ENCODE results near the gene RBFOX1. TPM values are rescaled to one million over a fixed set of nuclear protein-coding genes. Genes with fewer than 3 reads are reported as not detected.

Gene RBFOX1
- total RNA-seq, 1 donor from 2014 or later: not detected

DNA sequence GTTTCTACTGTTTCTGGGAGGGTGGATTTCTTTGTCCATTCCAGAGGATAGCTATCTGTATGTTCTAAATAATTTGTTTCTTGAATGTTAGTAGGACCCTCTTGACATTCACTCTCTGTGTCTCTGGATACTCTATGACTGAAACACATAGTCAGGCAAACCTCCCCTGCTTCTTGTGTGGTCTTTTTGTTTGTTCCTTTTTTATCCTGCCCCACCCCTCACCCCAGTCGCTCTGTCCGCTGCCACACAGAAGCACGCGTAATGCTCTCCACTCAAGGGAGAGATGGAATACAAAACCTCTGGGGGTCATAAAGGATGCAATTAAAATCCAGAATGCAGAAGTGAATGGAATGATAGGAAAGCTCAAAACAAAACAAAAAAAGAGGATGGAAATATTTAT is 253.1 kb downstream of the RBFOX1 start:
- Mint-ChIP-seq H3K36me3 (ENCODE audit: low read depth) (no peaks in the 10 kb centered on the region), H3K4me1 (no peaks in the 10 kb centered on the region), H3K9me3 (peaks cover 10% of the 10 kb centered on the region), H3K4me3 (no peak overlapping the region), H3K27ac (no peak overlapping the region), H3K27me3 (no peaks in the 10 kb centered on the region)
- DNase-seq: no peak
- intact Hi-C loops (cut with micrococcal nuclease): no loop called here

DNA sequence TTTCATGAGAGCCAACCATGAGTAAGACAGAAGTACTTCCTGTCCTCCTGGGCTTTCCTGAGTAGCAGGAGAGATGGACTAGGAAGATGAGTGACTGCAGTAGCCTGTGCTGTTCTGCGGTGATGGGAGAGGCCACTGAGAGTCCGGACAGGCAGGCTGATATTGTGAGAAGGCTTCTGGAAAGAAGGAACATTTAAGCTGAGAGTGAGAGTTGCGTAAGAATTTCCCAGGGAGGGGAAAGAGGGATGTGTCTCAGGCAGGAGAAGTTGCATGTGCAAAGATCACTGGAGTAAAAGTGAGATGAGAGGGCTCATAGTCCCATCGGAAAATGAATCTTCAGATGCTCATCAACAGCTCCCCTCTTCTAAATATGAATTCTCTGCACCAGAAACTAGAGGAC is 258.3 kb downstream of the RBFOX1 start:
- no peaks in the 10 kb centered on the region for H3K27me3 Mint-ChIP-seq
- intact Hi-C loops (cut with micrococcal nuclease): no loop called here
- no peak for DNase-seq
- H3K36me3 Mint-ChIP-seq (ENCODE audit: low read depth): no peaks in the 10 kb centered on the region
- no peak overlapping the region for H3K27ac Mint-ChIP-seq
- H3K4me1 Mint-ChIP-seq: no peaks in the 10 kb centered on the region
- H3K9me3 Mint-ChIP-seq: no peaks in the 10 kb centered on the region
- no peak overlapping the region for H3K4me3 Mint-ChIP-seq

DNA sequence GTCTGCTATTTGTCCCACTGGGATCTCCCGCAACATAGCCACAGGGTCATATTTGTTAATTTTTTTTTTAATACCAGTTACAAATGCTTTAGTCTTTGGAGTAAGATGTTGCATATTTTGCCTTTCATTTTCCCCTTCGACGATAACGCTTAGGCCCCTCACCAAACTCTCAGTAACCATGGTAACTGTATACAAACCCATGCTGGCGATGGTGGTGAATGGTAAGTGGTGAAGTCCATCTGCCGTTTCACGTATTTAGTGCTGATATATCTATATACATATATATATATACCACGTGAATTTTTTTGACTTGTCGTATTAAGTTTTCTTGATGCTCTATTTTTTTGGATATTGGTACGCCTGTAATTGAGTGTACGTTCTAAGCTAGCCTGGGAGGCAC is 263.7 kb downstream of the RBFOX1 start:
- intact Hi-C loops (cut with micrococcal nuclease): no loop called here
- Mint-ChIP-seq H3K4me3 (no peak overlapping the region), H3K27me3 (no peaks in the 10 kb centered on the region), H3K36me3 (ENCODE audit: low read depth) (no peaks in the 10 kb centered on the region), H3K4me1 (no peaks in the 10 kb centered on the region), H3K9me3 (peaks cover 9% of the 10 kb centered on the region), H3K27ac (no peak overlapping the region)
- no peak for DNase-seq

DNA sequence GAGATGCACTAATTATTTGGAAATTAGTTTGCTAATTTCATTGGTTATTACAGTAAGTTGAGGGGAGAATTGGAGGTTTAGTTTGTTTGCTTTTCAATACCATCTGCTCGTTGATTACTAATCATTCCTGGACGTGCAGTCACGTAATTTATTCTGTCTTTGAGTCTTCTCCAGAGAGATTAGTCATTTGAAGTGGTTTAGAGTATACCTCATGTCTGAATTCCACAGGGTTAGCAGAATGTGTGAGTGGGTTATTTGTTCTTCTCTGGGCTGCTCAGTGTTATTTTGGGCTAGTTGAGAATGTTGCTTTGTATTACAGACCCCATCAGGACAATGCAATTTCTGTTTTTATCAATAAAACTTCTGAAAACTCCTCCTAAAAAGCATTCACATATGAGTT is 265.0 kb downstream of the RBFOX1 start:
- peaks cover 9% of the 10 kb centered on the region for H3K9me3 Mint-ChIP-seq
- H3K4me3 Mint-ChIP-seq: no peak overlapping the region
- H3K27me3 Mint-ChIP-seq: no peaks in the 10 kb centered on the region
- H3K4me1 Mint-ChIP-seq: no peaks in the 10 kb centered on the region
- no peaks in the 10 kb centered on the region for H3K36me3 Mint-ChIP-seq (ENCODE audit: low read depth)
- DNase-seq: no peak
- intact Hi-C loops (cut with micrococcal nuclease): no loop called here
- H3K27ac Mint-ChIP-seq: no peak overlapping the region

DNA sequence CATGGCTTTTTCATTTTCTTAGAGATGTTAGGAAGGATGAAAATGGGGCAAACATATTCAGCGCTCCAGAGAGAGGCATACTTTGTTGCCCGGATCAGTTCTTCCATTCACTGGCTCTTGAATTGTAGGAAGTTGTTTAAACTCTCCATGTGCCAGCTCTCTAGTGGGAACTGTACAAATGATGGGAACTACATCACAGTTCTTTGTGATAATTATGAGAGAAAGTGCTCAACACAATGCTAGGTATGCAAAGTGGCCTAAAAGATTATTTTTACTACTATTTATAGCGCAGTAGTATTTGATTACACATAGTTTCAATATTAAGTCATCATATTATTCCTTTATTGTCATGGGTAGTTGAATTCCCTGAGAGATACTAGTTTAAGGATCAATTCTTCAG is 268.5 kb downstream of the RBFOX1 start:
- intact Hi-C loops (cut with micrococcal nuclease): no loop called here
- Mint-ChIP-seq H3K27me3 (no peaks in the 10 kb centered on the region), H3K9me3 (peaks cover 23% of the 10 kb centered on the region), H3K27ac (no peak overlapping the region), H3K4me3 (no peak overlapping the region), H3K36me3 (ENCODE audit: low read depth) (no peaks in the 10 kb centered on the region), H3K4me1 (no peaks in the 10 kb centered on the region)
- no peak for DNase-seq

DNA sequence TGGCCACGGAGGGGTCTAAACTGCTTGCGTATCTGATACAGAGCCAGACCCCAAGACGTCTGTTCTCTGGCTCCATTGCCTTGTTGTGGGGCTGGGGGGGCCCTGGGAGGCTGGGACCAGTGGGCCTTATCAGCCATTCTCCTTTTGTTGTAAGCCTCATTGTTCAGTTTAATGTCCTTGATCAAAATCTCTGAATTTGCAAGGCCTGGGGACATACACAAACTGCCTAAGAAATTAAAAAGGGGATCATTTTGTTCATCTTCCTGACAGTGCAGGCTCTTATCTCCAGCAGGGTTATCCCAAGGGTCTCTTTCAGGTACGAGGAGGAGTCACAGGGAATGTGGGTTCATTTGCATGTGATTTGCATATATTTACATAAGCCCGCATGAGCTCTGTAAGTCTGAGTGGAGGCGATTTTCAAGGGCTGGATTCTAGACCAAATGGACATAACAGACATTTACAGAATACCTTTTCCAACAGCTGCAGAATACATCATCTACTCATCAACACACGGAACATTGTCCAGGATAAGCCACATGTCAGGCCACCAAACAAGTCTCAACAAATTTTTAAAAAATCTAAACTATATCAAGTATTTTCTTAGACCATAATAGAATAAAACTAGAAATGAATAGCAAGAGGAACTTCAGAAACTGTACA is 269.8 kb downstream of the RBFOX1 start:
- Mint-ChIP-seq H3K4me3 (no peak overlapping the region), H3K4me1 (no peaks in the 10 kb centered on the region), H3K27ac (no peak overlapping the region), H3K36me3 (ENCODE audit: low read depth) (no peaks in the 10 kb centered on the region), H3K9me3 (peaks cover 18% of the 10 kb centered on the region), H3K27me3 (no peaks in the 10 kb centered on the region)
- intact Hi-C loops (cut with micrococcal nuclease): no loop called here
- DNase-seq: no peak

DNA sequence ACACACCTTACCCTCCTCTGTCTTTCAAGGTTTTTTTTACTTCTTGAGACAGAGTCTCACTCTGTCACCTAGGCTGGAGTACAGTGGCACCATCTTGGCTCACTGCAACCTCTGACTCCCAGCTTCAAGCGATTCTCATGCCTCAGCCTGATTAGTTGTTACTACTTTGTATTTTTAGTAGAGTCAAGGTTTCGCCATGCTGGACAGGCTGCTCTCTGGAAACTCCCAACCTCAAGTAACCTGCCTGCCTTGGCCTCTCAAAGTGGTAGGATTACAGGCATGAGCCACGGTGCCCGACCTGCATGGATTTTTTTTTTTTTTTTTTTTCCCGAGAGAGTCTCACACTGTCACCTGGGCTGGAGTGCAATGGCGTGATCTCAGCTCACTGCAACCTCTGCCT is 273.2 kb downstream of the RBFOX1 start:
- H3K4me3 Mint-ChIP-seq: no peak overlapping the region
- H3K27ac Mint-ChIP-seq: no peak overlapping the region
- no peaks in the 10 kb centered on the region for H3K27me3 Mint-ChIP-seq
- peaks cover 20% of the 10 kb centered on the region for H3K9me3 Mint-ChIP-seq
- intact Hi-C loops (cut with micrococcal nuclease): no loop called here
- no peaks in the 10 kb centered on the region for H3K36me3 Mint-ChIP-seq (ENCODE audit: low read depth)
- no peaks in the 10 kb centered on the region for H3K4me1 Mint-ChIP-seq
- no peak for DNase-seq

DNA sequence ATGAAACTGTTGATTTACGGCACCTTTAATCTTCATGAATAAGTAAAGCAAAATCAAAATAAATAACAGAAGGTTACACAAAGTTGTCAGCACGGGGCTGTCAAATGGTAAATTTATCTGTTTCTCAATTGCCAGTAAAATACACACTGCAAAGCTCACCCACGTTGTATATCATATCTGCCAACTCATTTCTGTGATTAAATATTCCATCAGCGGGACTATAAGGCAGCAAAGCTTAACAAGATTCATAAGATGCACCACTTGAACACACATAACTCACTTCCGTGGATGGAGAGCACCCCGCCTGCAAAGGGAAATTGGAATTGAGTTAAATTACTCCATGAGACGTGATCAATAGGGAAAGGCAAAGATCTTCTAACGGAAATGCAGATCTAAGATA is 280.0 kb downstream of the RBFOX1 start:
- H3K27me3 Mint-ChIP-seq: no peaks in the 10 kb centered on the region
- H3K36me3 Mint-ChIP-seq (ENCODE audit: low read depth): no peaks in the 10 kb centered on the region
- no peak overlapping the region for H3K4me3 Mint-ChIP-seq
- H3K9me3 Mint-ChIP-seq: peaks cover 16% of the 10 kb centered on the region
- no peak for DNase-seq
- no peak overlapping the region for H3K27ac Mint-ChIP-seq
- intact Hi-C loops (cut with micrococcal nuclease): no loop called here
- H3K4me1 Mint-ChIP-seq: no peaks in the 10 kb centered on the region

DNA sequence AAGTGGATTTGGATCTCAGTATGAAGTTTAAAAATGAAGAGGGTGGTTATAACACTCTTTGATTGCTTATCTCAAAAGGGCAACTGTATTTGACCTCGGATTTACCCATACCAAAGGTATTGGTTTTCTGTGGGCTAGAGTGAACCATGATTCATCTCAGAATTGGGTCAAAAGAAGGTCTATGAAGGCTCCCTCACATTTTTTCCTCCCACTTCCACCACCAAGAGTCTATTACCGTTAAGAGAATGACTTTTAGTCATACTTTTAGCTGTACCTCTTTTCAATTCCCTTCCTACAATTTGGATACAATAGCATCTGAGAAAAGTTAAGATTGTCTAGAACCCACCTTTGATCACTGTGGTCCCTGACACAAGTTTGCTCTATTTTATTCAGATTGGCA is 280.9 kb downstream of the RBFOX1 start:
- intact Hi-C loops (cut with micrococcal nuclease): no loop called here
- H3K4me3 Mint-ChIP-seq: no peak overlapping the region

DNA sequence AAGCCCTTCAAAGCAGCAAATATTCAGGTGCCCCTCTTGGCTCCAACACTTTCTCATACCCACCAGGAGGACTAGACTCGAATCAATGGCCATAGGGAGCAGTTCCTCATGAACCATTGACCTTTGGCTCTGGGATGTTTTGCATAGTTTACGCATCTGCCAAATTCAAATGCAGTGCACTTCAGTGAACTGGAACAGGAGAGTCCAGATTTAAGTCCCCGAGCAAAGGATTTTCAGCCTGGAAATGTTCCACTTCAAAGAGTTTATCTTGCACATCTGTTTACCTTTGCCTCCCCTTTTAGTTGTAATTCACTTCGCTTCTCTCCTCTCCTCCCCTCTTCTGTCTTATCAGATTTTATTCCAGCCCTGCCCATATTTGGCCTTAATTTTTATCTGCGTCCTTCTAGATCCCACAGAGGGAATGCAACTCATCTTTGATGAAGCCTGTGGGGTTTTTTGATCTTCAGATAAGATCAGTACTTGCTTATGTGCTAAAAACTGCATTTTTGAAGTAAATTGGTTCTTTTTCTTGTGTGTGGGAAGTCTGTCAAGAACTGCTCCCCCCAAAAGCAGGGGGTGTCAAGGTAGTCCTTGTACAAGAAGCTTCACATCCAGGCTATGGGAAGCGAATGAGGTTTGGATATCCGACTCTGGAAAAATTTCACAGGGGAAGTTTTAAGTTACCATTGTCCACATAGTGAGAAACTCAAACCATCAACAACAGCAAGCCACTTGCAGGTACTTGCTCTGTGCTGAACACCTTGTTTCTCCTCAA is 281.6 kb downstream of the RBFOX1 start:
- no peak for DNase-seq
- intact Hi-C loops (cut with micrococcal nuclease): no loop called here
- Mint-ChIP-seq H3K4me3 (no peak overlapping the region), H3K9me3 (peaks cover 11% of the 10 kb centered on the region), H3K27ac (no peak overlapping the region), H3K4me1 (no peaks in the 10 kb centered on the region), H3K27me3 (no peaks in the 10 kb centered on the region), H3K36me3 (ENCODE audit: low read depth) (no peaks in the 10 kb centered on the region)

More for the DNA sequence above, 280.9 kb downstream of the RBFOX1 start:
- no peak for DNase-seq
- Mint-ChIP-seq H3K9me3 (peaks cover 16% of the 10 kb centered on the region), H3K36me3 (ENCODE audit: low read depth) (no peaks in the 10 kb centered on the region), H3K27me3 (no peaks in the 10 kb centered on the region), H3K27ac (no peak overlapping the region), H3K4me1 (no peaks in the 10 kb centered on the region)

DNA sequence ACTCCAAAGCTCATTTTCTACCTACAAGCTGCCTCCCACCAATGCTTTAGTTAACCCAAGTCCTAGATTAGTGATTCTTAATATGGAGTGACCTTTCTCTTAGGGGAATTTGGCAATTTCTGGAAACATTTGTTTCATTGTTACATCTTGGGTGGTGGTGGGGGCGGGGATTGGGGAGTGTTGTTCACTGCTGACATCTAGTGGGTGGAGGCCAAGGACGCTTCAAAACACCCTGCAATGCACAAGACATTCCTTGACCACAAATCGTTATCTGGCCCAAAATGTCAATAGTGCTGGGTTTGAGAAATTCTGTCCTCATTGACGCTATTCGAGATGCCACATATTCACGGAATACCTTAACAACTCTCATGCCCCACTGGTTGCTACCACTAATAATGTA is 282.9 kb downstream of the RBFOX1 start:
- Mint-ChIP-seq H3K36me3 (ENCODE audit: low read depth) (no peaks in the 10 kb centered on the region), H3K9me3 (peaks cover 10% of the 10 kb centered on the region), H3K27me3 (no peaks in the 10 kb centered on the region), H3K4me3 (no peak overlapping the region), H3K4me1 (no peaks in the 10 kb centered on the region), H3K27ac (no peak overlapping the region)
- intact Hi-C loops (cut with micrococcal nuclease): no loop called here
- no peak for DNase-seq

DNA sequence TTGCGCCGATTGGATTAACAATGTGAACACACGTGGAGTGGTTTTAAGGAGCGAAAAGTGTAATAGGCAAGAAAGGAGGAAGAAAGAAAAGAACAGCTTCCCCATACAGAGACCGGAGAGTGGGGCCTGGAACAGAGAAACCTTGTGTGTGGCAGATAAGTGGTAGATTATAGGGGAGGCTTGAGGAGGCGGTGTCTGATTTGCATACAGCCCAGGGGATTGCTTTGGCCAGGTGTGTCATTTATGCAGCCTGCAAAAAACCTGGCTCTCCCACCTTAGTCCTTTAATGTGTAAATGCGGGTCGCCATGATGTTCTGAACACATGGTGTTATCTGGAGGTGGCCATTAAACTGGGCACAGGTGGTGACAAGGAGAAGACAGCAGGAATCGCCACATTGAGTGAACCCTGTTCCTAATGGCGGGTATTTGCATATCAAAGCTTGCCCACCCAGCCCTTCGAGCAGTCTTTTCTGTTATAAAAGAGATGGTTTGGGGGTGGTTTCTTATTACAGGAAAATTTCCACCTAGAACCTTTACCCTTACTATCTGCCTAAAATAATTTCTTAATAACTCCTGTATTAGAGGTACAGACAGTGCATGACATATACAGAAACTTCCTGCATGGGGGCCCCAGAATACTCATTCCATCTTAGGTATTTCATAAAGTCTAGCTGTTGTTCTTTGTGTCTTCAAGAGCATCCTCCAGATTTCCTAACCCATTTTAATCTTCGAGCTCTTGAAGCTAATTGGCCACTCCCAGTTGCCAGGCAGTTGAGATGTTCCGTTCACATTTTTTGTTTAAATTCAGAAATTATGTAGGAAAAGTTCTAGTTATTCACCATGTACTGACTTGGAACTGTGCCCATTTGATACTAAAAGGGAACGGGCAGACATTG is 292.5 kb downstream of the RBFOX1 start:
- Mint-ChIP-seq H3K27ac (no peak overlapping the region), H3K36me3 (ENCODE audit: low read depth) (no peaks in the 10 kb centered on the region), H3K4me3 (no peak overlapping the region), H3K27me3 (no peaks in the 10 kb centered on the region), H3K9me3 (peaks cover 10% of the 10 kb centered on the region), H3K4me1 (no peaks in the 10 kb centered on the region)
- intact Hi-C loops (cut with micrococcal nuclease): no loop called here
- DNase-seq: no peak

DNA sequence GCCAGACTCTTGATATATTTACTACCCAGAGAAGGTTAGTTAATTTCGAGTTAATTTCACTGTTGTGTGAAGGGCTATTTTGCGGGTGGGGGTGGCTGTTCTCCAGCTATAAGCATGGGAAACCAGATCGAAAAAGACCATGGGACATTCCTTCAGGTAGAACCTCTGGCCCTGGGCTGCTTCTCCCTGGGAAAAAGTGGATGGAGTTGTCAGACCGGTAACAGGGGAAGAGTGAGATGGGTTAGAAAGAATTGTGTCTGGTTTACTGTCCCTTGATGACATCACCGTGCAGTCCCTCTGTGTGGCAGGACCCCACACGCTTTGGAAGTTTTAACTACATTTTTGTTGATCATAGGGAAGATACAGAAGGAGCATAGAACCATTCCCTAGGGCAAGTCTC is 296.3 kb downstream of the RBFOX1 start:
- Mint-ChIP-seq H3K27me3 (no peaks in the 10 kb centered on the region), H3K36me3 (ENCODE audit: low read depth) (no peaks in the 10 kb centered on the region), H3K4me1 (no peaks in the 10 kb centered on the region), H3K9me3 (peaks cover 10% of the 10 kb centered on the region), H3K4me3 (no peak overlapping the region), H3K27ac (no peak overlapping the region)
- intact Hi-C loops (cut with micrococcal nuclease): no loop called here
- DNase-seq: no peak

DNA sequence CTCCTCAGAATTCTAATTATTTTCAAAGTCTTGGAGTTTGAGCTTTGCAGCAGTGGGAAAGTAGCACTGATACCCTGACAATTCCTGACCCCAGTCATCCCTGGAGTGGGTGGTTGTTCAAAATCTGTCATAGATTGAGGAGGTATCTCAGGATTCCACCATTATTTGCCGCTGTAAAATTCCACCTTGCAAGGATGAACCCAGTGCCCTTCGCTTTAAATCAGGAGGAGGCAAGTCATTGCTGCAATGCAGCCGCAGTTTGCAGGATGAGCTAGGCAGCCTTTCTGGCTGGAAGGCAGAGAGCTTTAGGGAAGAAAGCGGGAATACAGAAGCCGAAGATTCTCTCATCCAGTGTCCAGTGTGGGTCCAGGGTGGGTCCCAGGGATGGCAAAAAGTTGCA is 296.9 kb downstream of the RBFOX1 start:
- no peak overlapping the region for H3K27ac Mint-ChIP-seq
- H3K4me1 Mint-ChIP-seq: no peaks in the 10 kb centered on the region
- H3K36me3 Mint-ChIP-seq (ENCODE audit: low read depth): no peaks in the 10 kb centered on the region
- peaks cover 14% of the 10 kb centered on the region for H3K9me3 Mint-ChIP-seq
- no peak overlapping the region for H3K4me3 Mint-ChIP-seq
- no peaks in the 10 kb centered on the region for H3K27me3 Mint-ChIP-seq
- intact Hi-C loops (cut with micrococcal nuclease): no loop called here
- DNase-seq: no peak
